Measurements from ENCODE around the gene BCORL1. TPM values are rescaled to one million over a fixed set of nuclear protein-coding genes. Genes with fewer than 3 reads are reported as not detected.

Gene BCORL1
- total RNA-seq, 1 donor: 1.4 TPM

DNA sequence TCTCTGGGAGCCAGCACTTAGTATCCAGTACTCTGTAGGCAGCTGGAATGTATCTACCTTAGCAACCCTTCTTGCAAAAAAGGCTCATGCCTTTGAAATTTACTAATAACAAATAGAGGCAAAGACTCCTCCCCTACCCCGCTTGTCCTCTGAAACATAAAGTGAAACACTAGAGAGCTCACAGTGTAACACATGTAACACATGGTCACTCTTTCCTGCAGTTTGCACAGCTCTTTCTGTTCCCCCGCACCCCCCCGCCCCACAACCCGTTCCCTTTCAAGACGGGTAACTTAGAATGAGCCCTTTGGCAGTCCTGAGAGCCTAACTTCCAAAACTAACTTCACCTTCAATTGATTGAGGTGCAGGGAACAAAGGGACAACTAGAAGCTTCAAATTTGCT lies 6.0 kb upstream of the BCORL1 start:
- no peak overlapping the region for H3K4me3 ChIP-seq (ENCODE audit: insufficient read depth, low read length)

DNA sequence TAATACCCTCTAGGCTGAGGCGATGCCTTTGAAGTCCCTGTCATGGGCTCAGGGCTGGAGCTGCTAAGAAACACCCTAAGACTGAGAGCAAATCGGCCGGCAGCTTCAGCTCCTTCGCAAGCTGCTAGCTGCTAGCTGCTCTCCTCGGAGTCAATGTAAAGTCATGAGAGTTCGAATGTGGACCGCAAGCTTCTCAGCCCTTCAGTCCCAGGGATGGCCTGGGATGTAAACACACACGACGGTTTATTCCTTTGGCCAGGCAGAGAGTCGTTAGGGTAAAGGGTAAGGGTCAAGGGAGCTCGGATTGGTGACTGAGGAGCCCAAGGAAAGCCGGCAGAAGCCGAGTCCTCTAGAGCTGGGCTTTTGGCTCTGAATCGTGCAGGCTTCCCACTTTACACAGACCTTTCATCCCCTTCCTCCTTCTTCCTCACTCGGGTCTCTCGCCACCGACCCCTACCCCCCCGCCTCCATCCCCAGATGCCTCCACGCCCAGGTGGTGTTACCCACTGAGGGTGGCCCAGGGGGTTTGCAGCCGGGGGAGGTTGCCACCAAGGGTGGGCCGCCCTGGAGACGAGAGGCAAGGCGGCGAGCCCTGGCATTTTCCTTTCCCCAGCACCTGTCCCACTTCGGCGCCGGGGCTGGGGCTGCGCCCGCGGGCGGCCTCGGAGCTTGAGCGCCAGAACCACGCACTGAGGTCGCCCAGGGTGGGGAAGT lies 3.1 kb upstream of the BCORL1 start:
- Histone ChIP-seq H3K36me3 (ENCODE audit: insufficient read depth, low read length) (no peaks in the 10 kb centered on the region), H2AFZ (ENCODE audit: low read length) (no peak overlapping the region), H3K9me3 (ENCODE audit: low read depth, low read length) (no peaks in the 10 kb centered on the region), H3K4me3 (ENCODE audit: insufficient read depth, low read length) (no peak overlapping the region), H3K27me3 (ENCODE audit: insufficient read depth, low read length) (no peaks in the 10 kb centered on the region), H4K20me1 (ENCODE audit: insufficient read depth, low read length) (no peaks in the 10 kb centered on the region), H3K4me1 (ENCODE audit: insufficient read depth, low read length) (no peaks in the 10 kb centered on the region), H3K4me2 (ENCODE audit: insufficient read depth, low read length) (peak overlapping the region; percentile 80), H3K79me2 (ENCODE audit: insufficient read depth, low read length) (no peaks in the 10 kb centered on the region), H3K27ac (ENCODE audit: low read depth, low read length) (no peak overlapping the region)
- no peak for DNase-seq (ENCODE audit: insufficient read length, low spot score, missing footprints)
- TF ChIP-seq, protein P1, sequence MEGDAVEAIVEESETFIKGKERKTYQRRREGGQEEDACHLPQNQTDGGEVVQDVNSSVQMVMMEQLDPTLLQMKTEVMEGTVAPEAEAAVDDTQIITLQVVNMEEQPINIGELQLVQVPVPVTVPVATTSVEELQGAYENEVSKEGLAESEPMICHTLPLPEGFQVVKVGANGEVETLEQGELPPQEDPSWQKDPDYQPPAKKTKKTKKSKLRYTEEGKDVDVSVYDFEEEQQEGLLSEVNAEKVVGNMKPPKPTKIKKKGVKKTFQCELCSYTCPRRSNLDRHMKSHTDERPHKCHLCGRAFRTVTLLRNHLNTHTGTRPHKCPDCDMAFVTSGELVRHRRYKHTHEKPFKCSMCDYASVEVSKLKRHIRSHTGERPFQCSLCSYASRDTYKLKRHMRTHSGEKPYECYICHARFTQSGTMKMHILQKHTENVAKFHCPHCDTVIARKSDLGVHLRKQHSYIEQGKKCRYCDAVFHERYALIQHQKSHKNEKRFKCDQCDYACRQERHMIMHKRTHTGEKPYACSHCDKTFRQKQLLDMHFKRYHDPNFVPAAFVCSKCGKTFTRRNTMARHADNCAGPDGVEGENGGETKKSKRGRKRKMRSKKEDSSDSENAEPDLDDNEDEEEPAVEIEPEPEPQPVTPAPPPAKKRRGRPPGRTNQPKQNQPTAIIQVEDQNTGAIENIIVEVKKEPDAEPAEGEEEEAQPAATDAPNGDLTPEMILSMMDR (IDR thresholded peaks at IDR 0.05; ENCODE audit: extremely low read depth, low read depth, low read length): no peak

More for the DNA sequence above, 6.0 kb upstream of the BCORL1 start:
- TF ChIP-seq, protein P1 (IDR thresholded peaks at IDR 0.05; ENCODE audit: extremely low read depth, low read depth, low read length): no peak
- no peaks in the 10 kb centered on the region for H3K36me3 ChIP-seq (ENCODE audit: insufficient read depth, low read length)
- no peak overlapping the region for H2AFZ ChIP-seq (ENCODE audit: low read length)
- no peak overlapping the region for H3K27ac ChIP-seq (ENCODE audit: low read depth, low read length)
- no peaks in the 10 kb centered on the region for H3K4me1 ChIP-seq (ENCODE audit: insufficient read depth, low read length)
- H4K20me1 ChIP-seq (ENCODE audit: insufficient read depth, low read length): no peaks in the 10 kb centered on the region
- H3K27me3 ChIP-seq (ENCODE audit: insufficient read depth, low read length): peaks cover 4% of the 10 kb centered on the region
- no peak overlapping the region for H3K4me2 ChIP-seq (ENCODE audit: insufficient read depth, low read length)
- no peaks in the 10 kb centered on the region for H3K9me3 ChIP-seq (ENCODE audit: low read depth, low read length)
- no peak for DNase-seq (ENCODE audit: insufficient read length, low spot score, missing footprints)
- H3K79me2 ChIP-seq (ENCODE audit: insufficient read depth, low read length): no peaks in the 10 kb centered on the region

DNA sequence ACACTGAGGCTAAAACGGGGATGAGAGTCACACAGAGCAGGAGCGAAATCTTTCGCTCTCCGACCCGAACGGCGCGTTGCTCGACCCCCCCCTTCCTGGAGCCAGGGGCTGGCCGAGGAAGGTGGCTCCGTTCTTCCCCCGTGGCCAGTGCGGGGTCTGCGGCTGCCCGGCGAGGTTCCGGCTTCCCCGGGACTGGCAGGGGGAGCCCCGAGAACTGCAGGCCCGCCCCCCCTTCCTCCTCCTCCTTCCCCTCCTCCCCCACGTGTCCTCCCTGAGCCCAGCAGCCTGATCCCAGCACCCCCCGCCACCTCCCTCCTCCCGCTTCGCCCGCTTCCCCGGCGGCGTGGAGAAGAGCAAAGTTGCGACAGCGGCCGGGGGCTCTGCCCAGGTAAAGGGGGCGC lies 2.4 kb upstream of the BCORL1 start:
- H3K27me3 ChIP-seq (ENCODE audit: insufficient read depth, low read length): no peaks in the 10 kb centered on the region
- H3K4me3 ChIP-seq (ENCODE audit: insufficient read depth, low read length): no peak overlapping the region
- H3K4me1 ChIP-seq (ENCODE audit: insufficient read depth, low read length): no peaks in the 10 kb centered on the region
- TF ChIP-seq, protein P1 (IDR thresholded peaks at IDR 0.05; ENCODE audit: extremely low read depth, low read depth, low read length): no peak
- no peak overlapping the region for H2AFZ ChIP-seq (ENCODE audit: low read length)
- no peaks in the 10 kb centered on the region for H3K9me3 ChIP-seq (ENCODE audit: low read depth, low read length)
- peak overlapping the region; percentile 80 for H3K4me2 ChIP-seq (ENCODE audit: insufficient read depth, low read length)
- no peaks in the 10 kb centered on the region for H4K20me1 ChIP-seq (ENCODE audit: insufficient read depth, low read length)
- no peaks in the 10 kb centered on the region for H3K36me3 ChIP-seq (ENCODE audit: insufficient read depth, low read length)
- DNase-seq (ENCODE audit: insufficient read length, low spot score, missing footprints): no peak
- no peak overlapping the region for H3K27ac ChIP-seq (ENCODE audit: low read depth, low read length)
- H3K79me2 ChIP-seq (ENCODE audit: insufficient read depth, low read length): no peaks in the 10 kb centered on the region

DNA sequence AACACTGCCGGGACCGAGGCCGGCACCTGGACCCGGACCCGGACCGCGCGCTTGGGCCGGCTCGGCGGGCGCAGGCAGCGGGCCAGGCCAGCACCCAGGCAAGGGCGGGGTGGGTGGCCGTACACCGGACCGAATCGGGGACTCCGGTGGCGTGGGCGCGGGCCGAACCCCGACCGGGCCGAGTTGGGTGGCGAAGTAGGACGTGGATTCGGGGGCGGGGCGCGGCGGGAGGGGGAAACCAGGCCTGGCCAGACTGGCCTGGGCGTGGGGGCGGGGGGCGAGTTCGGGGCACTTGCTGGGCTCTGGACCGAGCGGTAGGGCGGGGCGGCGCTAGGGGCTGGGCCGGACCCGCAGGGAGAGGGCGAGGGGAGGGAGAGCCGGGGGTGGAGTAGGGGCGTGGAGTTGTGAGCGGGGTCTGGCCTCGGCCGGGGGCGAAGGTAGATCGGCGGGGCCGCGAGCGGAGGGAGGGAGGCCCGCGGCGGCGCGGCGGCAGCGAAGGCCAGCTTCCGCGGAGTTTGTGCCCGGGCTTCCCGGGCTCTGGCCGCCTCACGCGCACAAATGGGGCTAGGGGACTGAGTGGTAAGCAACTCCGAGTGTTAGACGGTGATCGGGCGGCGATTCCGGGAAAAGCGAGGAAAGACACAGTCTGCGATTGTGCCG lies 1.8 kb upstream of the BCORL1 start:
- H3K4me2 ChIP-seq (ENCODE audit: insufficient read depth, low read length): peak overlapping the region; percentile 80
- TF ChIP-seq, protein P1 (IDR thresholded peaks at IDR 0.05; ENCODE audit: extremely low read depth, low read depth, low read length): no peak
- no peaks in the 10 kb centered on the region for H3K36me3 ChIP-seq (ENCODE audit: insufficient read depth, low read length)
- H3K9me3 ChIP-seq (ENCODE audit: low read depth, low read length): no peaks in the 10 kb centered on the region
- H4K20me1 ChIP-seq (ENCODE audit: insufficient read depth, low read length): peaks cover 3% of the 10 kb centered on the region
- H3K4me3 ChIP-seq (ENCODE audit: insufficient read depth, low read length): no peak overlapping the region
- no peak overlapping the region for H2AFZ ChIP-seq (ENCODE audit: low read length)
- H3K79me2 ChIP-seq (ENCODE audit: insufficient read depth, low read length): peaks cover 2% of the 10 kb centered on the region
- no peaks in the 10 kb centered on the region for H3K4me1 ChIP-seq (ENCODE audit: insufficient read depth, low read length)
- peak; percentile 90 for DNase-seq (ENCODE audit: insufficient read length, low spot score, missing footprints)
- no peaks in the 10 kb centered on the region for H3K27me3 ChIP-seq (ENCODE audit: insufficient read depth, low read length)
- no peak overlapping the region for H3K27ac ChIP-seq (ENCODE audit: low read depth, low read length)

All from osteoblast (primary cell).